ENCODE results near the gene CRYBG2.

CRYBG2 gene

DNA sequence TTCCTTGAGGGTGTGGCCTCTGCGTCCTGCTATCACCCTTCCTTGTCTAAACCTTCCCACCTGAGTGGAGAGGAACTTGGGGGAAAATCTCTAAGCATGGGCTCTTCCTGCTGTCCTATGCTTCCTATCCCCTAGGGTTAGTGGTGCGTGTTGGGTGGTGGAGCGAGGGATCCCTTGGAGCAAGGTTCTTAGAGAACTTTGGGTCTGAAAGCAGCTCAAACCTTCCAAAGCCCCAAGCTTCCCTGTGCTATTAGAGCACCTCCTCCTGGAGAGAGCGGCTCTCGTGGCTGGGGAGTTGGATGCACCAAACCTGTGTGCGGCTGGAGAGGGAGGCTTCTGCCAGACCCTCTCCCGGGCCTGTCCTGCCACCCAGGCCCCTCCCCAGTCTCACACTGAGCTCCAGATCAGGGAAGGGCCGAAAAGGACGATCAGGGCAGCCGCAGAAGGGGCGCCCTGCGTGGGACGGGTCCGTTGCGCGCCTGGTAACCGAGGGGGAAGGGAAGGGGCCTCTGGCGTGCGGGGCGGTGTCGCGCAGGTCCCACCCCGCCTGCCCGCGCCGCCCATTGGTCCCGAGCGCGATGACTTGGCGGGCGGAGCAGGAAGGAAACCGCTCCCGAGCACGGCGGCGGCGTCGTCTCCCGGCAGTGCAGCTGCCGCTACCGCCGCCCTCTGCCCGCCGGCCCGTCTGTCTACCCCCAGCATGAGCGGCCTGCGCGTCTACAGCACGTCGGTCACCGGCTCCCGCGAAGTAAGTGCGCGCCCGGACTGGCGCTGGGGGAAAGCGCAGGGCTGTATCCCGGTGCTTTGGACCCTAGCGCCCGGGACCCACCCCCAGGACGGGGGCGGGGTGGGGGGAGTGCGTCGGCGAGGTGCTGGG, 74.2 kb downstream of the CRYBG2 start, which contains the start of gene SH3BGRL3:
TSS of gene SH3BGRL3 (plus strand) at position 631 of the 877 bp plus-strand sequence. CDS start at position 701, 70 bp downstream.
- peak; percentile 92 for DNase-seq

DNA sequence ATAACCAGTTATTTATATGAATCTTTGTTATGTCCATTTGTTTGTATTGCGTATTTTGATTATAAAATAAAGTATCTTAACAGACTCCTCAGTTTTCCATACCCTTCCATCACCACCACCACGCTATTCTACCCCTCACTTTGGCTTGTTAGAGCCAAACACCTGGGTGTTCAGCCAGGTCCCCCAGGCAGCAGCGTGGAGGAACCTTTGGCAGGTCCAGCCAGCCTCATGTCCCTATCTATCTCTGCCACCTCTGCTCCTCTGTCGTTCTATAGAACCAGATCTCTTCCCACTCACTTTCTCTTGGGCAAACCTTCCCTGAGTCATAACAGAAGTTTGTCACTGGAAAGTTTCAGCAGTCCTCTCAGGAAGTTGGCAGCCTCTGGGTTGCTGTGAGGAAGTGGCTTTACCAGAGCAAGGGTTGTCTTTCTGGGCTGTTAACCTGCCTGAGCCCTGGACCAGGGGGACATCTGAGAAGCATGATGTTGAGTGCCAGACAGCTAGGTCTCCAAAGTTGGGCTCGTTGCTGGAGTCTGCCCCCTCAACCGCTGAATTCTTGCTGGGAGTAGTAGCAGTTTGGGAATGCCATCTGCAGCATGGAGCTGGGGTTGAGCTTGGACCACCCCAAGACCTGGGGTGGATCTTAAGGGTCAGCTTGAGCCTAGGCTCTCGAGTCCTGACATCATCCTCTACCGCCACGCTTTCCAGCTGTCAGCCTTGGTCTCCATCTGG, 75.0 kb downstream of the CRYBG2 start:
- no peak for DNase-seq

DNA sequence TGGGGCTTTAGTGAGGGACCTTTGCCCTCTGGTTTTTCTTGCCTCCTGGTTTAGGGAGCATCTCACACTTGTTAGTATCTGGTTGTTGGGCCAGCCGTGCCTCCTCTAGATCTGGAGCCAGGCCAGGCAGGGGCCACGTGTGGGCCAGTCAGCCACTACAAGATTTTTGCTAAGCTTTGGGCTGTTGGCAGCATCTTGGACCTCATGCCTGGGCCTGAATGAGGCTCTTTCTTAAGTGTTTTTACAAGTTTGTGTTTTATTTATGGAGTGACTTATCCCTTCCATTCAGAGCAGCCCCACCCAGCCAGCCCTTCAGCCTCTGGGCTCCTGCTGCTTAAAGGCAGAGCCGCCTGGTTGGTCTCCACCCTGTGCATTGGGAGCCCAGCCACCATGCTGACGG, 75.6 kb downstream of the CRYBG2 start:
- DNase-seq, result no peak

DNA sequence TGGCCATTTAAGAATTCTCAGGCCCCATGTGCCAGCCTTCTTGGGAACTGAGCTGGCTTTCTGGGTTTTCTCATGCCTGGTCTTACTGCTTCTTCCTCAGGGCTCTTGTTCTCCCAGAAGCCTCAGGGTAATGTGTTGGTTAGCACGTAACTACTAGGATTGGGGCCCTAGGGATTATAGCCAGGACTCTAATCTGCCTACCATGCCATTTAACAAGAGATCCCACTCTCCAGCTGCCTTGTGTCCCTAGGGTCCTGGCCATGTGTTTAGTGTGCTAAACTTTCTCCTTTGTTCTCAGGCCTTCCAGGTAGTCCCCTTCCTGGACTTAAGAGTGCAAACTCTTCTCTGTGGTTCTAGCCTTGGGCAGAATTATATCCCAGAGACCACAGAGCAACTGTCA, 76.2 kb downstream of the CRYBG2 start:
- DNase-seq, result no peak

DNA sequence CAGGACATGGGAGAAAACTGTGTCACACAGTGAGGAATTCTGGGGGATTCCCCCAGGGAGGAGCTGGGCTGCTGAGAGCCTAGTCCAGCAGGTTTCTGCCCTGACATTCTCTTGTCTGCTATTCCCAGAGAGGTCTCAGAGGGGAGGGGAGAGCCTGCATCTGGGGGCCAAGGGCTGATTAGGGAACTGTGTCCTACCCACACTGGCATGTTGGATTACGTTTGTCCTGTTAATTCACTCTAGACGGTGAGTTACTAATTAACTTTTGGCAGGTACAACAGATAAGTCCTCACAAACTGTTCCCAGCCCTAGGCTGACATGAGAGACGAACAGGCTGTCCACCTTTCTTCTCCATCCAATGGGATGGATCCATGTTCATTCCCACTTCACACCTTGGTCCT, 76.7 kb downstream of the CRYBG2 start:
- no peak for DNase-seq

DNA sequence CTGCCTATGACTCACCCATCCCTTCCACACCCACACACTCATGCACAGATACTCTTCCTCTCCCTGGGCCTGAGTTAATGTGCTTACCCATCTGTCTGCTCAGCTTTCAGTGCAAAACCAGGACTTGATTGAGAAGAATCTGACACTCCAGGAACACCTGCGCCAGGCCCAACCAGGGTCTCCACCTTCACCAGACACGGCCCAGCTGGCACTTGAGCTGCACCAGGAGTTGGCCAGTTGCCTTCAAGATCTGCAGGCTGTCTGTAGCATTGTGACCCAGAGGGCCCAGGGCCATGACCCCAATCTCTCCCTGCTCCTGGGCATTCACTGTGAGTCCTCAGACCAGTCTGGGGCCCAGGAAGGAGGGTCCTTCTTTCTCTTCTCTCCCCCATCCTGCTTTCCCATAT, 77.5 kb downstream of the CRYBG2 start:
- no peak for DNase-seq

DNA sequence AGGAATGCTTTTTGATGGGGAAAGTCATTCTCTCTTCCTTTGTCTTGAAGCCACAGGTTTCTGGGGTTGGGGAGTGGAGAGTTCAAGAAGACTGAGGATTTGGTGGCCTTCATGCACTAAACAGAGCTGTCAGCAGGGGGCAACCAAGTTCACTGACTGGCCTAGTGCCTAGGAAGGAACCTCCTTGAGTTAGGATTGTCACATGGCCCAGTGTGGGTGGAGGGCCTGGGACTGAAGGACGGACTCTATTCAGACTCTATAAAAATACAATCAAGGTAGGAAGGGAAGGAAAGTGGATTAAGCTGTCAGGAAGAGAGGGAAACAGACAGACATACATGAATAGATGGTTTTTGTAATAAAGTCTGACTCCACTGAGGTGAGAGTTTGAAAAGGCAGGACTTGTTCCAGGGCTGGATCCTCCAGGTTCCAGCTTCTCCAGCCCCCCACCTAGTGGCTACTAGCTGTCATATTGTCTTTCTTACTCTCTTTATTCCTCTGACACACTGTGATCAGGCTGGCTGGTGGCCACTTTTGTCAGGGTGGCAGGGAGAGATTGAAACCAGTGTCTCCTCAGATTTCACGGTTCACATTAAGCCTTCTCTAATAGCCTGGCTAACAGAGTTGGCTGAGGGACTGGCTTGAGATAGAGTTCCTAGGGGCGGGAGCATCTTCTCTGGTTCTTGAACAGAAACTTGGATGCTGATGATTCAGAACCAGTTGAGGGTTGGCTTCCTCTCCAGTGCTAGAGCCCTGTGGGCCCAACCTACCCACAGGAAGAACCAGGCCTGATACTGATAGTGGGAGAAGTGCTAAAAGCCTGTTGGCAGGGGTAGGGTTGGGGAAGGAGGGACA, 78.1 kb downstream of the CRYBG2 start:
- DNase-seq, result no peak

DNA sequence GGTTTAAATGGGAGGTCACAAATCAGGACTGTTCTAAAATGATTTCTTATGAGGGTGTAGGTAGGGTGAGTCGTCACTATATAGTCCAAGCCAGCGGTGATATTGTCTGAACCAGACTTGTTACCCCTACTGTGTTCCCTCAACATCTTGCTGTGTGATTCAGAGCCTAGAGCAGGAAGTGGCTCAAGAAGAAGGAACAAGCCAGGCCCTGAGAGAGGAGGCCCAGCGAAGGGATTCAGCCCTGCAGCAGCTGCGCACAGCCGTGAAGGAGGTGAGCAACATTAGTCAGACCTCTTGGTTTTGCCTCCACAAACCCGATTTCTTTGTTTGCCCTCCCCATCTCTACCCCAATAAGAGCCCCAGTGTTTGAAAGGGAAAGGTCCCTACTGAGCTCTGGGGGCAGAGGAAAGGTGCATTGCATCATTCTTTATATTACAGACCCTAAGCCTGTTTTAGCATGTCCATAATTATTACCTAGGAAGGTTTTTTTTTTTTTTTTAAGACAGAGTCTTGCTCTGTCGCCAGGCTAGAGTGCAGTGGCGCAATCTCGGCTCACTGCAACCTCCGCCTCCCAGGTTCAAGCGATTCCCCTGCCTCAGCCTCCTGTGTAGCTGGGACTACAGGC, 79.0 kb downstream of the CRYBG2 start:
- DNase-seq, result no peak
